HG03103 (cell line): ENCODE measurements around the gene SLC7A4.
"Not testable (repeated sequence)": the region's sequence is repeated elsewhere in the genome, so short reads cannot be mapped to it uniquely, and the experiment has no call there.

ENCODE experiments used
- ATAC-seq: cut with Tn5 transposase; IDR thresholded peaks from one replicate; pipeline ENCODE4 v1.9.1; 2021; ENCODE audit warnings: low read depth; ENCODE audit not compliant: unreplicated experiment

The SLC7A4 gene

DNA sequence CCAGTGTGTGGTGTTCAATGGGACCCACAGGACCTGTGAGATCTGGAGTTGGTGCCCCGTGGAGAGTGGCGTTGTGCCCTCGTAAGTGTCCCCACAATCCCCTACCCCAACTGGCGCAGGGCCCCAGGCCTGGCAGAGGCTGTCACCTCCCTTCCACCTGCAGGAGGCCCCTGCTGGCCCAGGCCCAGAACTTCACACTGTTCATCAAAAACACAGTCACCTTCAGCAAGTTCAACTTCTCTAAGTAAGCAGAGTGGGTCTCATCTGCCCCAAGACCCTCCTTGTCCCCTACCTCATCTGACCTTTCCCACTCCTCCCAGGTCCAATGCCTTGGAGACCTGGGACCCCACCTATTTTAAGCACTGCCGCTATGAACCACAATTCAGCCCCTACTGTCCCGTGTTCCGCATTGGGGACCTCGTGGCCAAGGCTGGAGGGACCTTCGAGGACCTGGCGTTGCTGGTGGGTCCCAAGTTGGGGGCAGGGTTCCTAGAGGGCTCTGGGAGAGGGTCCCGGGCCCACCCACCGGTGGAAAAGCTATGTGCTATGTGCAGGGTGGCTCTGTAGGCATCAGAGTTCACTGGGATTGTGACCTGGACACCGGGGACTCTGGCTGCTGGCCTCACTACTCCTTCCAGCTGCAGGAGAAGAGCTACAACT lies 9.3 kb downstream of the SLC7A4 start:
- ATAC-seq = no peak

DNA sequence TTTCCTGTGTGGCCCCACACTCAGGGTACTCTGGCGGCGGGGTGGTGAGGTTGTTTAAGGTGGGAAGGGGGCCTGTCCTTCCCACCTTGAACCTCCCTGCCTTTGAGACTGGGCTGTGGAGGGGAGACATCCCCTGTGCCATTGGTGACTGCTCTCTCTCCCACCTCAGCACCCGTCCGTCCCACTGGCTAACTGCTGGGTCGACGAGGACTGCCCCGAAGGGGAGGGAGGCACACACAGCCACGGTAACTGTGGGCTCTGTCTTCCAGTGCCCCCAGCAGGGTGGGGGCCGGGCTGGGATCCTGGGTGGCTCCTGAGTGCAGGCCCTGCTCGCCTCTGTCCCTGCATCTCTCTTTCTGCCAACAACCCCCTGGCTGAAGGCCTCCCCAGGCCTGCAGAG lies 9.9 kb downstream of the SLC7A4 start:
- ATAC-seq = no peak

DNA sequence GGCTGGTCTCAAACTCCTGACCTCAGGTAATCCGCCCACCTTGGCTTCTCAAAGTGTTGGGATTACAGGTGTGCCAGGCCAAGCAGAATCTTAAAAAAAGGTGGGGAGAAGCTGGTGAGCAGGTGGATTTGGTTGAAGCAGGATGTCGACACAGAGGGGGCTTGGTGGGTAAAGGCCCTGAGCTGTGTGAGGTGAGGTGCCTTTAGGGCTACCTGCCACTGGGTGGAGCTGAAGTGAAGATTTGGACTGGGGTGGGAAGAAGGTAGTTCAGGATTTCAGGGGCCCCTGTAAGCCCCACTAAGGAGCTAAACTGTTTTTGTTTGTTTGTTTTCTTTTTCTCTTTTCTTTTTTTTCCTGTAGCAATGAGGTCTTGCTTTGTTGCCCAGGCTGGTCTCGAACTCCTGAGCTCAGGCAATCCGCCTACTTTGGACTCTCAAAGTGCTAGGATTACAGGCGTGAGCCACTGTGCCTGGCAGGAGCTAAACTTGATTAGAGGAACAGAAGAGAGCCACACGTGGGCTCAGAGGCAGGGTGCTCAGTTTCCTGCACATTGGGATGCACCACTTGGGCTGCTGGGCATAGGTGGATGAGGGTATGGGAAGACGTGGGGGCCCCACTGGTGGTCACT lies 11.4 kb downstream of the SLC7A4 start:
- no peak for ATAC-seq

- no peak for ATAC-seq
Measured at GRCh38 chr22:21018314-21018713, 14.0 kb downstream of the SLC7A4 start.

GRCh38 chr22:21016644-21017420 lies 15.5 kb downstream of the SLC7A4 start:
- no peak for ATAC-seq

GRCh38 chr22:21015466-21016006 lies 16.8 kb downstream of the SLC7A4 start:
- ATAC-seq = no peak

DNA sequence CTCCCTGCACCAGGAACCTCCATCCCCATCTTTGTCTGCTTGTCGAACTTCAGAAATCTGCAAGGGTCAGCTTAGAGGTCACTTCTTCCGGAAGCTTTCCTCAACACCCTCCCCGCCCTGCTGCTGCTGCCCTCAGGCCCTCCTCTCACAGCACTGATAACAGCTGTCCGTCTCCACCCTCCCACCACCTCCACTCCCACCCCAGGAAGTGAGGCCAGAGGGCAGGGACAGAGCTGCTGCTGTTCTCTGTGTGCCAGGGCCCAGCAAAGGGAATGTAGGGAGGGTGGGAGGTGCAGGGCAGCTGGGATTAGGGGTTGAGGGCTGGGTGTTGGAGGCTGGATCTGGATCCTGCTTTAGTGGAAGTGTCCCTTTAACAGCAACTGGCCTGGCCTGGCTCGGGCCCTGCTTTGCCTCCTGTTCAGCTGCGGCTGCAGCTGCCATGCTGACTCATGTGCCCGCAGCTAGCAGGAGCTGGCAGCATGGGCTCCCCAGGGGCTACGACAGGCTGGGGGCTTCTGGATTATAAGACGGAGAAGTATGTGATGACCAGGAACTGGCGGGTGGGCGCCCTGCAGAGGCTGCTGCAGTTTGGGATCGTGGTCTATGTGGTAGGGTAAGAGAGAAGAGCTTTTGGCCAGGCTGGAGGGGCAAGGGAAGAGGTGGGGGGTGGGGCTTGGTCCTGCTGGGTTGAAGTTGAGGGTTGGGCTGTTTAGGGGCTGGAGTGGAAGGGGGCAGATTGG lies 17.5 kb downstream of the SLC7A4 start, which contains the start of gene P2RX6:
TSS of gene P2RX6 (plus strand) at position 440 of the 740 bp plus-strand sequence. CDS start at position 450, 10 bp downstream.
- no peak for ATAC-seq

DNA sequence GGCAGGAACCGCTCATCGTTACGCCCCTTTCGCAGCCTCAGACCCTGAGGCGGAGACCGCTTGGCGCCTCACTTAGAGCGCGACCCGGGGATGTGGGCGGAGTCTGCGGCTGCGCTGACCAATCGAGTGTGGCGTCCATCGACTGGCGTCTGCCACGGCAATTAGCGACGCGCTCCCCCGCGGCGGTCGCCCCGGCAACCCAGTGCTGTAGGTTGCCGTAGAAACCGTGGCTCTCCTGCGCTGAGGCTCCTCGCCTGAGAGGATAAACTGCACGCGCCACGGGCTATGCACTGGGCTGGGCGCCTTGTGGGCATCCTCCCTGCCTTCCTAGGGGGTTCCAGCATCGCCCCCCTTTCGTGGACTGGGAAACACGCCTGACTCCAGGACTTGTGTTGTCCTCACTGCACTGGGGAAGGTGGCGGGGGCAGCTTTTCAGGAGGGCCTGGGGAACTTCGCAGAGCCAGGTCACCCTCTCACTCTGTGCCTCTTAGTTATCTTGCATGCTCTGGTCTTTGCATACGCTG lies 18.1 kb downstream of the SLC7A4 start:
- no peak for ATAC-seq

DNA sequence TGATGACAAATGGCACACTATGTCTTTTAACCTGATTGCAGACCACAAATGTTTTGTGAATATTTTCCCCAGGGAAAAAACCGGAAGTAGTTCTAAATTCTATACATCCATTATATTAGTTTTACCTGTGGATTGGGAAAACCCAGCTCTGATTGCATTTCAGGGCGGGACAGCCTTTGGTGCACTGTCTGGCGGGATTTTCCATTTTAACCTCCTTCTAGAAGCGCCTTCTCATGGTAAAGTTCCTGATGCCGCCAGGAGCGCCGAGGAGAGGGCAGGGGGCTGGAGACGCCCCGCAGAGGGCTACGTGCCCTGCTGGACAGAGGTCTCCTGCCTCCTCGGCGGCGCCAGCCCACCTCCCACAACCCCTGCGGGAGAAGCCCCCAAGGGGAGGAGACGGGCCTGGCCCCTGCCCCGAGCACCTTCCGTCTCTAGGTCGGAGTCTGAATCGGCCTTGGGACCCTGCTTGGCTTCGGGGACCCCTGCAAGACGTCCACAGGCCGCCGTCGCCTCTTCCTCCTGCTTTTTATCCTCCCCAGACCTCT lies 18.6 kb downstream of the SLC7A4 start:
- no peak for ATAC-seq

GRCh38 chr22:21012446-21013407 lies 19.6 kb downstream of the SLC7A4 start:
- ATAC-seq = no peak

GRCh38 chr22:21010426-21011113 lies 21.8 kb downstream of the SLC7A4 start:
- ATAC-seq = no peak

GRCh38 chr22:21009638-21010425 lies 22.5 kb downstream of the SLC7A4 start:
- no peak for ATAC-seq

GRCh38 chr22:21009208-21009607 lies 23.2 kb downstream of the SLC7A4 start:
- ATAC-seq = not testable (repeated sequence)

DNA sequence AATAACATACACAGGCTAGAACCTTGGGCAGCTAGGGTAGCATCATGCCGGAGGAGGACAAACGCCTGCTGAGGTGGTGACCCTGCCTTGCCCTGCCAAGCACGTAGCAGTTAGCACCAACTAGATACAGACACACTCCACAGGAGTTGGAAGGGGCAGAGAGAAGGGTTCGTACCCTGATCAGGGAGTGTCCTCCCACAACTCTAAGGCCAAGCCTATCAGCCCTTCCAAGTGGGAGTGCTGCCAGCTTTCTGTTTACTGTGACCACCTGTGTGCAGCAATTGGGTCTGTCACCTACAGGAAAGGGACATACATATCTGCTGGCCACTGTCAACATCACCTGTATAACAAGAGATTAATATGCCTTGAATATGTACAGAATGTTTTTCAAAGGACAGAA lies 28.6 kb downstream of the SLC7A4 start:
- ATAC-seq = no peak

GRCh38 chr22:21001601-21002325 lies 30.6 kb downstream of the SLC7A4 start, which contains the start of gene THAP7:
Gene THAP7, minus strand, starts transcription at chr22:21002118. Its CDS starts 207 bp downstream, at chr22:21001911.
- ATAC-seq = peak; percentile 88

DNA sequence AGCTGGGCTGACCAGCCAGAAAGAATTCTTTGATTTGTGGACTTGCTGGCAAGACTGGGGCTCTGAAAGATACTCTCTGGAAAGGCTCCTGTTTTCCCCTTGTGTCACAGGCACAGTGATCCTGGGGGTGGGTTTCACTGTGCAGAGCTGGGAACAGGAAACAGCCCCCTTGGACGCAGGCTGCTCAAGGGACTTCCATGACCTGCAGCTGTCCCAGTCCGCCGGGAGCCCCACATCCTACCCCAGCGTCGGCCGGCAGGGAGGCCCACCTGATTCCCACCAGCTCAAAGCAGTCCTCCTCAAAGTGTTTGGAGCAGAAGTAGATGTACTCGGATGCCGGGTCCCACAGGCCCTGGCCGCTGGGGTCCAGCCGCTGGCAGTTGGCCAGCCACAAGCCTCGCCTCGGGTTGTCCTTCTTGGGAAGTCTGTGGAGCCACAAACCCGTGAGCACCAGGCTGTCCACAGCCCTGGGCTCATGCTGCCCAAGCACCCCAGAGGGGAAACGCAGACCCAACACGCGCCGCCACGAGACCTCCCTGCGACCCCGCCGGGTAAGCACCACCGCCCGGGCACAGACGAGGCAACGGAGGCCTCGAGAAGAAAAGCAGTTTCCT lies 31.3 kb downstream of the SLC7A4 start:
- ATAC-seq = no peak
